IPS DF 4.7 (cell line): ENCODE results near the gene DPYSL4.

Experiments used
- DNase-seq: peaks from one replicate; pipeline ENCODE4 v3.0.0-alpha.2; 2013; ENCODE audit warnings: low spot score; ENCODE audit errors: extremely low read depth

The DPYSL4 gene

GRCh38 chr10:132163826-132164515, 22.8 kb upstream of the DPYSL4 start:
- no peak for DNase-seq

- DNase-seq, result no peak
Measured at GRCh38 chr10:132164761-132165278, 21.9 kb upstream of the DPYSL4 start.

- no peak for DNase-seq
Measured at GRCh38 chr10:132165416-132165980, 21.2 kb upstream of the DPYSL4 start.

GRCh38 chr10:132166216-132166950, 20.4 kb upstream of the DPYSL4 start:
- no peak for DNase-seq

- DNase-seq, result no peak
Measured at GRCh38 chr10:132167041-132167674, 19.6 kb upstream of the DPYSL4 start.

- no peak for DNase-seq
Measured at GRCh38 chr10:132167976-132168375, 18.8 kb upstream of the DPYSL4 start.

- no peak for DNase-seq
Measured at GRCh38 chr10:132168571-132169030, 18.1 kb upstream of the DPYSL4 start.

GRCh38 chr10:132169031-132169765, 17.6 kb upstream of the DPYSL4 start:
- no peak for DNase-seq

GRCh38 chr10:132169766-132170560, 16.8 kb upstream of the DPYSL4 start:
- DNase-seq, result no peak

GRCh38 chr10:132170561-132171361, 16.0 kb upstream of the DPYSL4 start:
- DNase-seq, result no peak

- DNase-seq, result no peak
Measured at GRCh38 chr10:132172091-132173066, 14.4 kb upstream of the DPYSL4 start.

- DNase-seq, result no peak
Measured at GRCh38 chr10:132173185-132173584, 13.6 kb upstream of the DPYSL4 start.

GRCh38 chr10:132174237-132174636, 12.5 kb upstream of the DPYSL4 start:
- DNase-seq, result no peak

- no peak for DNase-seq
Measured at GRCh38 chr10:132175408-132175807, 11.3 kb upstream of the DPYSL4 start.

- no peak for DNase-seq
Measured at GRCh38 chr10:132175907-132176581, 10.7 kb upstream of the DPYSL4 start.

- DNase-seq, result no peak
Measured at GRCh38 chr10:132176623-132177500, 9.9 kb upstream of the DPYSL4 start.

GRCh38 chr10:132178046-132178445, 8.7 kb upstream of the DPYSL4 start:
- no peak for DNase-seq
